Natural killer cell (primary cell): ENCODE results near the gene FADS2. TPM values are rescaled to one million over a fixed set of nuclear protein-coding genes. Genes with fewer than 3 reads are reported as not detected.

Experiments used
- ATAC-seq, 3 donors: fragments of 150-1000 bp in 2 of 3; fragments of 200-7000 bp in 1 of 3; cut with Tn5 transposase; 1 replicate in 1 of 3; 2 replicates in 2 of 3; pipeline ENCODE4 v1.10.0; 2021; ENCODE audit warnings: mild to moderate bottlenecking in 2 of 3, moderate library complexity in 2 of 3
- DNase-seq, 2 donors: peaks; one replicate each; pipeline versions ENCODE4 v3.0.0 to v3.0.0-alpha.2; 2013 to 2021; ENCODE audit warnings: mixed read lengths in 1 of 2
- H3K27ac ChIP-seq: one replicate; pipeline ENCODE4 v1.5.1; 2013; ENCODE audit warnings: mild to moderate bottlenecking, low read length
- H3K27me3 ChIP-seq: one replicate; pipeline ENCODE4 v1.6.1; 2013; ENCODE audit warnings: low read length; ENCODE audit not compliant: control insufficient read depth, insufficient read depth
- H3K36me3 ChIP-seq: one replicate; pipeline ENCODE4 v1.6.1; 2013; ENCODE audit warnings: low read length; ENCODE audit not compliant: control insufficient read depth, insufficient read depth
- H3K4me1 ChIP-seq: one replicate; pipeline ENCODE4 v1.6.1; 2013; ENCODE audit warnings: low read length; ENCODE audit not compliant: control insufficient read depth, insufficient read depth
- H3K4me3 ChIP-seq: one replicate; pipeline ENCODE4 v1.5.1; 2013; ENCODE audit warnings: low read length
- H3K9me3 ChIP-seq: one replicate; pipeline ENCODE4 v1.6.1; 2013; ENCODE audit warnings: low read length; ENCODE audit not compliant: control insufficient read depth, insufficient read depth
- H3K27ac Mint-ChIP-seq, 2 donors: one replicate each; pipeline ENCODE4 v1.8.0; 2022; ENCODE audit warnings: mild to moderate bottlenecking in 2 of 2, mixed read lengths in 2 of 2, moderate library complexity in 1 of 2
- H3K27me3 Mint-ChIP-seq, 2 donors: one replicate each; pipeline ENCODE4 v1.8.0; 2022; ENCODE audit warnings: low read depth in 2 of 2, mixed read lengths in 2 of 2
- H3K36me3 Mint-ChIP-seq: one replicate; pipeline ENCODE4 v1.8.0; 2022; ENCODE audit warnings: mixed read lengths
- H3K4me1 Mint-ChIP-seq, 2 donors: one replicate each; pipeline ENCODE4 v1.8.0; 2022; ENCODE audit warnings: mixed read lengths in 2 of 2
- H3K4me3 Mint-ChIP-seq: one replicate; pipeline ENCODE4 v1.8.0; 2022; ENCODE audit warnings: mild to moderate bottlenecking, moderate library complexity, mixed read lengths
- H3K9me3 Mint-ChIP-seq, 2 donors: one replicate each; pipeline ENCODE4 v1.8.0; 2022; ENCODE audit warnings: mixed read lengths in 2 of 2
- CTCF ChIP-seq: fragments of 200-600 bp; IDR thresholded peaks from one replicate; pipeline ENCODE4 v1.8.0; 2022; ENCODE audit warnings: antibody characterized with exemption
- WGBS: methylation state at CpG from one replicate; pipeline ENCODE4 v1.1.7; 2013; ENCODE audit warnings: missing lambda C conversion rate; ENCODE audit not compliant: insufficient coverage; 5-methylcytosine and 5-hydroxymethylcytosine counted together
- intact Hi-C: fragments of 100-400 bp; cut with micrococcal nuclease; formaldehyde crosslinking; loops from one replicate; pipeline ENCODE4 v1.14.2; 2022
- total RNA-seq, 4 donors: library from RNA; stranded (reverse); fragments of 120-200 nt in 1 of 4; gene quantifications; one replicate each; pipeline versions ENCODE4 v1.2.3 to v1.2.4, GENCODE V29; 2013 to 2022

The FADS2 gene
- total RNA-seq, 3 donors from 2014 or later (not counting 1 experiment from before 2014, with no cell fraction given): 30.4 to 52.7 (median 34.4) TPM

- Histone ChIP-seq H3K27me3 (no peaks in the 10 kb centered on the region), H3K9me3 (no peaks in the 10 kb centered on the region), H3K4me1 (no peaks in the 10 kb centered on the region), H3K27ac (no peak overlapping the region), H3K36me3 (peaks cover 5% of the 10 kb centered on the region), H3K4me3 (no peak overlapping the region)
- Mint-ChIP-seq H3K9me3 (no peaks in the 10 kb centered on the region), H3K4me3 (no peak overlapping the region), H3K27ac (no peak overlapping the region), H3K36me3 (peaks cover 6% of the 10 kb centered on the region), H3K27me3 (no peaks in the 10 kb centered on the region), H3K4me1 (no peaks in the 10 kb centered on the region)
- DNase-seq: no peak
- no peak for ATAC-seq
- no peak for TF ChIP-seq CTCF
- intact Hi-C loops: no loop called here
- 96% methylated on average over 7 of the region's 7 CpGs for WGBS
These were observed 22.6 kb downstream of the FADS2 start for GRCh38 chr11:61850687-61851086.

GRCh38 chr11:61851113-61851899 lies 23.2 kb downstream of the FADS2 start:
- H3K4me1 Mint-ChIP-seq: no peaks in the 10 kb centered on the region
- H3K27me3 Mint-ChIP-seq: no peaks in the 10 kb centered on the region
- TF ChIP-seq CTCF: no peak
- DNase-seq (no peak), ATAC-seq (no peak)
- intact Hi-C loops: no loop called here
- H3K4me3 ChIP-seq: no peak overlapping the region
- H3K36me3 ChIP-seq: peaks cover 5% of the 10 kb centered on the region
- WGBS: 94% methylated on average over 23 of the region's 24 CpGs
- no peaks in the 10 kb centered on the region for H3K9me3 ChIP-seq
- H3K9me3 Mint-ChIP-seq: no peaks in the 10 kb centered on the region
- H3K27me3 ChIP-seq: no peaks in the 10 kb centered on the region
- peaks cover 6% of the 10 kb centered on the region for H3K36me3 Mint-ChIP-seq
- no peak overlapping the region for H3K4me3 Mint-ChIP-seq
- no peak overlapping the region for H3K27ac Mint-ChIP-seq
- H3K4me1 ChIP-seq: no peaks in the 10 kb centered on the region
- H3K27ac ChIP-seq: no peak overlapping the region

- Histone ChIP-seq H3K9me3 (no peaks in the 10 kb centered on the region), H3K4me1 (no peaks in the 10 kb centered on the region), H3K27ac (no peak overlapping the region), H3K4me3 (no peak overlapping the region), H3K36me3 (peaks cover 5% of the 10 kb centered on the region), H3K27me3 (no peaks in the 10 kb centered on the region)
- ATAC-seq (no peak), DNase-seq (no peak)
- Mint-ChIP-seq H3K27ac (no peak overlapping the region), H3K9me3 (no peaks in the 10 kb centered on the region), H3K4me3 (no peak overlapping the region), H3K36me3 (peaks cover 6% of the 10 kb centered on the region), H3K4me1 (no peaks in the 10 kb centered on the region), H3K27me3 (no peaks in the 10 kb centered on the region)
- intact Hi-C loops: no loop called here
- no peak for TF ChIP-seq CTCF
- 90% methylated on average over 6 of the region's 6 CpGs for whole genome bisulfite sequencing
These were observed 23.8 kb downstream of the FADS2 start for GRCh38 chr11:61851900-61852295.

GRCh38 chr11:61853698-61854169 lies 25.6 kb downstream of the FADS2 start:
- DNase-seq: no peak
- H3K36me3 ChIP-seq: peaks cover 2% of the 10 kb centered on the region
- Mint-ChIP-seq H3K27me3 (no peaks in the 10 kb centered on the region), H3K27ac (no peak overlapping the region), H3K4me1 (no peaks in the 10 kb centered on the region), H3K36me3 (no peaks in the 10 kb centered on the region), H3K4me3 (no peak overlapping the region), H3K9me3 (no peaks in the 10 kb centered on the region)
- ATAC-seq: no peak
- intact Hi-C loops: no loop called here
- 97% methylated on average over 13 of the region's 13 CpGs for WGBS
- no peaks in the 10 kb centered on the region for H3K9me3 ChIP-seq
- no peaks in the 10 kb centered on the region for H3K27me3 ChIP-seq
- no peak overlapping the region for H3K4me3 ChIP-seq
- no peaks in the 10 kb centered on the region for H3K4me1 ChIP-seq
- TF ChIP-seq CTCF: no peak
- no peak overlapping the region for H3K27ac ChIP-seq
